GM18519 (cell line): ENCODE data around the gene FAM163A.
"Not testable (repeated sequence)": the region's sequence is repeated elsewhere in the genome, so short reads cannot be mapped to it uniquely, and the experiment has no call there.

Experiments used
- ATAC-seq: cut with Tn5 transposase; IDR thresholded peaks from one replicate; pipeline ENCODE4 v1.9.1; 2021; ENCODE audit warnings: mild to moderate bottlenecking, moderate library complexity; ENCODE audit not compliant: unreplicated experiment, low FRiP score

The FAM163A gene

DNA sequence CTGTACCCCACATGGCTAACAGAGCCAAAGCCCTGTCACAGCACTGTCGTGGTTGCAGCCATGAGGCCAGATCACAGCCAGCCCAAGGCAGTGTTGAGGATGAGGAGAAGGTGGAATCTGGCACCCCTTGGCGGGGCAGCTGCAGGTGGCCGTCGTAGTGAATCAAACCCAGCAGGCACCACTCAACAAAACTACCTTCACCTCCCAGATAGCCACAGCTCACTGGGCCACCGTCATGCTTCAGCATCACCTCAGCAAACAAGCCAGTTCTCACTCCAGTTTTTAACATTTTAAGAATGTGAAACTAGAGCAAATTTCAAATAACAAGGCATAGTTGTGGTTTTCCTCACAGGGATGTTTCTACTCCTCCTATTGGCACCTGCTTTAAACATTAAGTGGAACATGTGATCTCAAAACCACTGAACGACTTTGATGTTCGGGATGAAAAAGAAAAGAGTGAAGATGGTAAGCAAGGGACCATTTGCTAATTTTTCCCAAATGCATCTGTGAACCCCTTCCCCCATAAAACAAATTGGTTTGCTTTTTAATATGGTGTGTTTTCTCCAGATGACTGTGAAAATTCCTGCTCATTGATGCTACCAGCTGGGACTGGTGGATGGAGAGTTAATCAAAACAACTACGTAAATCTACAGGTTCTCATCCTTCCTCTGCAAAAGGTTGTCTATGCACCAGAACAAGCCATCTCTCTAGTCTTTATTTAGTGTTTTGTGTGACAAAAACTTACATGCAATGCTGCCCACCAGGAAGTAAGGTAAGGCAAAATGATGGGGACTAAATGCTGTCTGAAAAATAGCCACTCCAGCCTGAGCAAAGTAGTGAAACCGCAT is 89.0 kb downstream of the FAM163A start:
- no peak for ATAC-seq

DNA sequence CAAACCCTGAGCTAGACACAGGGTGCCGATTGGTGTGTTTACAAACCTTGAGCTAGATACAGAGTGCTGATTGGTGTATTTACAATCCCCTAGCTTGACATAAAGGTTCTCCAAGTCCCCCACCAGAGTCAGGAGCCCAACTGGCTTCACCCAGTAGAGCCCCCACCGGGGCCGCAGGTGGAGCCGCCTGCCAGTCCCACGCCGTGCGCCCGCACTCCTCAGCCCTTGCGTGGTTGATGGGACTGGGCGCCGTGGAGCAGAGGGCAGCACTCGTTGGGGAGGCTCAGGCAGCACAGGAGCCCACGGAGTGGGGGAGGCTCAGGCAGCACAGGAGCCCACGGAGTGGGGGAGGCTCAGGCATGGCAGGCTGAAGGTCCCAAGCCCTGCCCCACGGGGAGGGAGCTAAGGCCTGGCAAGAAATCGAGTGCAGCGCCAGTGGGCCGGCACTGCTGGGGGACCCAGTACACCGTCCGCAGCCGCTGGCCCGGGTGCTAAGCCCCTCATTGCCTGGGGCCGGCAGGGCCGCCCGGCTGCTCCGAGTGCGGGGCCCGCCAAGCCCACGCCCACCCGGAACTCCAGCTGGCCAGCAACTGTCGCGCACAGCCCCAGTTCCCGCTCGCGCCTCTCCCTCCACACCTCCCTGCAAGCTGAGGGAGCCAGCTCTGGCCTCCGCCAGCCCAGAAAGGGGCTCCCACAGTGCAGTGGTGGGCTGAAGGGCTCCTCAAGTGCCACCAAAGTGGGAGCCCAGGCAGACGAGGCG is 93.8 kb downstream of the FAM163A start:
- not testable (repeated sequence) for ATAC-seq

GRCh38 chr1:179840107-179840506 is 97.0 kb downstream of the FAM163A start:
- ATAC-seq, result no peak

DNA sequence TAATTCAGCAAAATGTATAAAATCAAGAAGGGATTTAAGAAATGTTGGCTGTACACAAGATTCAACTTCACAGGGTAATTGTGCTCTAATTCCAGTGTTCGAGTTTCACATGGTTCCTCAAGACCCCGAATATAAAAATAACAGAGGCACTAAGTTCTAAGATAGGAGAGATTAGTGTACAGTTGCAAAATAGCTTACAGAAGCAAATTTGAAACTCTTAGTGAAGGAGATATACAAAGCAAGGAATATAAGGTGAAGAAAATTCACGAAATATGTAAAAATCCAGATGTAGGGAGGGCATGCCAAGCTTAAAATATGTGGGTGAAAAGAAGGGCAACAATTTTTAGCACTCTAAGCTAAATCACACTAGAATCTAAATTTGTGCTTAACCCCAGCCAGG is 105.1 kb downstream of the FAM163A start:
- no peak for ATAC-seq

GRCh38 chr1:179853102-179853501 is 110.0 kb downstream of the FAM163A start:
- ATAC-seq, result no peak

- ATAC-seq, result not testable (repeated sequence)
These were observed 112.7 kb downstream of the FAM163A start for GRCh38 chr1:179855831-179856230.

GRCh38 chr1:179856296-179856695 is 113.2 kb downstream of the FAM163A start:
- no peak for ATAC-seq

- no peak for ATAC-seq
These were observed 113.9 kb downstream of the FAM163A start for GRCh38 chr1:179857009-179857408.

DNA sequence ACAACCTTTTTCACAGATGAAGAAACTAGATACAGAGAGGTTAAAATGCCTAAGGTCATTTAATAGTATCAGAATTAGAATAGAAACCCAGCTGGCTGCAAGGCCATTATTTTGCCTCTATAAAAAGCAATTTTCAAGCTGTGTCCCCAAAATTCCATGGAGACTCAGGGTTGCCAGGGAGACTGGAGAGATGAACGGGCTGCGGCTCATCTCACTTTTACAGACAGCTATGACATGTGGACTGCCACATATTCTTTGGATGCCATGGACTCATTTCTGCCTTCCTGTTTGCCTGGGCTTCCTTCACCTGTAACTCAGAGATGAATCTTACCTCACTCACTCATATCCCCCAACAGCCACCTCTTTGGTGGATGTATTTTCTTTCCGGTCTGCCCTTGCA is 117.6 kb downstream of the FAM163A start:
- no peak for ATAC-seq

DNA sequence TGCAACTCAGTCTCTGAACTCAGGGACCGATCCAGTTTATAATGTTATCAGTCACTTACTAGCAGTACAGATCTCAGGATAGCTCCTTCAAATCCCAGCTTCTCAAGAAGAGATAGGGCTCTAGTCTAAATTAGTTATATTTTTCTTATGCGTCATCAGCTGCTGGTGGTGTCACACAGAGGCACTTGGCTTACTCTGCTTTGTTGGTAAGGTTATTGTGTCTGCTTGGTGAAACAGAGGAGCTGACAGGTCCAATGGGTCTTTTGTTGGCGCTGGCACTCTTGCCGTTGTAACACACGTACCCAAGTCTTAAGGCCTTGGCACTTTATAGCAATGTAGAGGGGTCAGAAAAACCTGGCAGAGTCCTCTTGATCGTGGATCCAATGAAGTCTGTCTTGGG is 122.3 kb downstream of the FAM163A start:
- no peak for ATAC-seq
